Fibroblast of peridontal ligament (primary cell): ENCODE results near the gene OTUB1.
A peak's percentile ranks its signal among the peaks of the same experiment; 100 is the strongest.

Experiments used
- DNase-seq: peaks from one replicate; pipeline ENCODE4 v3.0.0-alpha.2; 2010; ENCODE audit errors: extremely low read depth

The OTUB1 gene

GRCh38 chr11:64004590-64004984 is 18.3 kb downstream of the OTUB1 start:
- no peak for DNase-seq

GRCh38 chr11:64005691-64006090 is 19.5 kb downstream of the OTUB1 start:
- DNase-seq: no peak

- no peak for DNase-seq
These were observed 20.2 kb downstream of the OTUB1 start for GRCh38 chr11:64006398-64006797.

GRCh38 chr11:64007160-64007628 is 21.0 kb downstream of the OTUB1 start:
- DNase-seq: peak; percentile 31

- DNase-seq: peak; percentile 43
These were observed 21.5 kb downstream of the OTUB1 start for GRCh38 chr11:64007629-64008282.

GRCh38 chr11:64008283-64008913 is 22.2 kb downstream of the OTUB1 start:
- DNase-seq: no peak

GRCh38 chr11:64008914-64009633 is 22.8 kb downstream of the OTUB1 start:
- no peak for DNase-seq

GRCh38 chr11:64009710-64010109 is 23.5 kb downstream of the OTUB1 start:
- no peak for DNase-seq

GRCh38 chr11:64010783-64011182 is 24.5 kb downstream of the OTUB1 start:
- no peak for DNase-seq

GRCh38 chr11:64011371-64011770 is 25.1 kb downstream of the OTUB1 start:
- no peak for DNase-seq

- DNase-seq: no peak
These were observed 27.1 kb downstream of the OTUB1 start for GRCh38 chr11:64013141-64013896.

- no peak for DNase-seq
These were observed 28.1 kb downstream of the OTUB1 start for GRCh38 chr11:64014356-64014755.

- DNase-seq: no peak
These were observed 29.3 kb downstream of the OTUB1 start for GRCh38 chr11:64015510-64015909.

- no peak for DNase-seq
These were observed 30.0 kb downstream of the OTUB1 start for GRCh38 chr11:64015935-64016845.

GRCh38 chr11:64017945-64018224 is 31.6 kb downstream of the OTUB1 start:
- no peak for DNase-seq

GRCh38 chr11:64018310-64018709 is 32.1 kb downstream of the OTUB1 start:
- DNase-seq: no peak

GRCh38 chr11:64019106-64020037 is 33.1 kb downstream of the OTUB1 start:
- no peak for DNase-seq

- no peak for DNase-seq
These were observed 34.9 kb downstream of the OTUB1 start for GRCh38 chr11:64020976-64021756.

- DNase-seq: no peak
These were observed 35.5 kb downstream of the OTUB1 start for GRCh38 chr11:64021757-64022093.
